Eye (tissue), 1 donor: ENCODE results near the gene RGS1.

Experiments
- DNase-seq: peaks from one replicate; pipeline ENCODE4 v3.0.0-alpha.2; 2015

The RGS1 gene

DNA sequence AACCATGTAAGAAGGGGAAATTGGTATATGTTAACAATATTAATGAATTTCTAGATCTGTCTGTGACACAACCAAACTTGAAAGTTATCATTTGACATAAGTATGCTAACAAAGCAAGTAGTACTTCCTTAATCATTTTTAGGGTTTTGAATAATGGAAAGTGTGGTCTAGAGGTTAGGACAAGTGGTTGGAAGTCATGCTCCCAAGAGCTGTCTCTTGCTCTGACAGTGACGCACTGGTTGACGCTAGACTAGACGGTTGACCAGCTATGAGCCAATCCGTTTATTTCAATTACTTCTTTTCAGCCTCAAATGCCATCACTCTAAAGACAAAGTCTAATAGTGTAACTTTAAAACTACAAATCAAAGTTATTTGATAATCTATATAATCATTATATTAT, 20.7 kb upstream of the RGS1 start:
- no peak for DNase-seq

DNA sequence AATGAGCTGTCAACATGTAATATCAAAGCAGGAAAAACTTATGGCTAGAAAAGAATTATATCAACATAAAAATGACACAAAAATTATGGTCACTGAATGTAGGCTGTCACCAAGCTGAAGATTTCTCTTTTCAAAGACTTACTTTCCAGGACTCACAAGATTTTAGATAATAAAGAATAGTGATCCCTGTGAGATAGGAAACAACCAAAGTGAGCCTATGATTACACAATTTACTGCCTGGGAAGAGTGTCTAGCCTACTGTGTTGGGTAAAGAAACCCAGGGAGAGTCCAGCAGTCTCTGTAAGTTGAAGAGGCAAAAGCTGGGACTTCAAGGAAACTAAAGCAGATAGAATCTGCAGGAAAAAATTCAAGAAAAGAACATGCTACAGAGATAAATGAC, 20.2 kb upstream of the RGS1 start:
- DNase-seq, result no peak

DNA sequence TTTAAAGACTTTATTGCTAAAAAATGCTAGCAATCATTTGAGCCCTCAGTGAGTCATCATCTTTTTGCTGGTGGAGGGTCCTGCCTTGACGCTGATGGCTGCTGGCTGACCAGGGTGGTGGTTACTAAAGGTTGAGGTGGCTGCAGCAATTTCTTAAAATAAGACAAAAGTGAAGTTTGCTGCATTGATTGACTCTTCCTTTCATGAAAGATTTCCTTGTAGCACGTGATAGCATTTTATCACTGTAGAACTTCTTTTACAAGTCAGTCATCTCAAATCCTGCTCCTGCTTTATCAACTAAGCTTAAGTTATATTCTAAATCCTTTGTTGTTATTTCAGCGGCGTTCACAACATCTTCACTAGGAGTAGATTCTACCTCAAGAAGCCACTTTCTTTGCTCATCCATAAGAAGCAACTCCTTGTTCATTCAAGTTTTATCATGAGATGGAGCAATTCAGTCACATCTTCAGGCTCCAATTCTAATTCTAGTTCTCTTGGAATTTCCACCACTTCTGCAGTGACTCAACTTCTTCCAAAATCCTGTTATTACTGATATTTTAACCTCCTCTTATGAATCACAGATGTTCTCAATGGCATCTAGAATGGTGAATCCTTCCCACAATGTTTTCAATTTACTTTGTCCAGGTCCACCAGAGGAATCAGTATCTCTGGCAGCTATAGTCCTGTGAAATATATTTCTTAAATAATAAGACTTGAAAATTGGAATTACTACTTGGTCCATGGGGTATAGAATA, 17.6 kb upstream of the RGS1 start:
- no peak for DNase-seq

- peak; percentile 12 for DNase-seq
Observed at GRCh38 chr1:192559115-192560006, 16.2 kb upstream of the RGS1 start.

- DNase-seq, result no peak
Observed at GRCh38 chr1:192561301-192561700, 14.3 kb upstream of the RGS1 start.

DNA sequence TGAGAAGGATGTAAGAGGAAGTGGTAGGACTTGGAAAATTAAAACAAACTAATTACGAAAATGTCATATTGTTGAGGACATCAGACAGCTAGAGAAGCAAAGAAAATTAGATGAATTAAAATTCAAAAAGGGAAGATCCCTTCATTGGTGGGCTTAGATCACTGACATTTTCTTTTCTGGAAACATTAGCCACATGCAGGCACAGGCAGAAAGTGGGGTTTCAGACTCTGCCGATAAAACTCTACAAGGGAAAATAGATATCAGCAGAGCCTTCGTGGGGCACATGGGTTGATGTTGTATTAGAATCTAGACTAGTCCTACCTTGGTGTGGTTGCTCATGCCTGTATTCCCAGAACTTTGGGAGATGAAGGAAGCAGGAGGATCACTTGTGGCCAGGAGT, 12.4 kb upstream of the RGS1 start:
- DNase-seq, result no peak

DNA sequence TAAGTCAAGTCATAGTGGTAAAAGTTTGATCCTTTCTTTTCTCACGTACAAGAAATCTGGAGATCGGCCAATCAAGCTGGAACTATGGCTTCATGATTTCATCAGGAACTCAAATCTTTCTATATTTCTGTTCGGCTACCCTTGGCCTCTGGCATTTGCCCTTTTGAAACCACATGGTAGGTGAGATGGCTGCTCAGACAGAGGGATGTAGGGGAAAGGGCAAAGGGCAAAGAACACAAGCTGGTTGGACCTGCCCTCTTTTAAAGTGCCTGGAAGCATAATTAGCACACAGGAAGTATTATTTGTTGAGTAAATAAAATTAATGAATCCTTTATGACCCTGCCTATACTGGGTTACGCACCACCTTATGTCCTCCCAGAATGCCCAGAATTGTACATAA, 11.5 kb upstream of the RGS1 start:
- no peak for DNase-seq

GRCh38 chr1:192565946-192566345, 9.6 kb upstream of the RGS1 start:
- no peak for DNase-seq

- no peak for DNase-seq
Observed at GRCh38 chr1:192566657-192567056, 8.9 kb upstream of the RGS1 start.

GRCh38 chr1:192568063-192568462, 7.5 kb upstream of the RGS1 start:
- DNase-seq, result no peak

DNA sequence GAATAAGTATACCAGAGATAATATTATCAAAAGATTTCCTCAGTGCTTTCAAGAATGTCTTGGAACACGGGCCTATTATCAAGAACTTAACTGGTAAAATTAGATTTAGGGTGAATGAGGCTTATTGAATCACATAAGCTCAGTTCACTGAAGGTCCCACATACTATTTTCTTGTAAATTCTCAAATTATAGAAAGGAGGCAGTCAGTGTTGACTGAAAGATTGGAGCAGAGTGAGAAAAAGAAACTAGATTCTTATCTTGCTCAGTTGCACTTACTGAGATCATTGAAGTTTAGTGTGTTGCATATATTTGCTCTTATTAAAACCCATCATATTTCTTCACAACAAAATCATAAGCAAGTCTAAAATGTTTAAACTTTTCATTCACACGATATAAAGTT, 3.9 kb upstream of the RGS1 start:
- no peak for DNase-seq

GRCh38 chr1:192573499-192573898, 2.1 kb upstream of the RGS1 start:
- no peak for DNase-seq

DNA sequence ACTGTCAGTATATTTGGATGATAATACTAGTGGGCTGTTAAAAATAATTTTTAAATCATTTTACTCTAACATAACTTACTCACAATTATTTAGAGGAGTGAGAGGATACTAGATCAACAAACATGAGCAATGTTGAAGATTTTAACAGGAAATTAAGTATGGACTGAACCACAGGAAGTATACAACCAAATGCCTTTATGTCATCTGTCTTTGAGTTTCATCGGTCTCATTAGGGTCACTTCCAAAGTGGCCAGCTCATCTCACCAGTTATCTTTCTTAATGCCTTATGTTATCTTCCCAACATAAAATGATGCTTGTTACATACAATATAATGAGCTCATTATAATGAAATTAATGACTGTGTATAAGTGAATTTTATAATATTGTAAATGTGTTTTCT, 1.5 kb upstream of the RGS1 start:
- DNase-seq, result no peak

DNA sequence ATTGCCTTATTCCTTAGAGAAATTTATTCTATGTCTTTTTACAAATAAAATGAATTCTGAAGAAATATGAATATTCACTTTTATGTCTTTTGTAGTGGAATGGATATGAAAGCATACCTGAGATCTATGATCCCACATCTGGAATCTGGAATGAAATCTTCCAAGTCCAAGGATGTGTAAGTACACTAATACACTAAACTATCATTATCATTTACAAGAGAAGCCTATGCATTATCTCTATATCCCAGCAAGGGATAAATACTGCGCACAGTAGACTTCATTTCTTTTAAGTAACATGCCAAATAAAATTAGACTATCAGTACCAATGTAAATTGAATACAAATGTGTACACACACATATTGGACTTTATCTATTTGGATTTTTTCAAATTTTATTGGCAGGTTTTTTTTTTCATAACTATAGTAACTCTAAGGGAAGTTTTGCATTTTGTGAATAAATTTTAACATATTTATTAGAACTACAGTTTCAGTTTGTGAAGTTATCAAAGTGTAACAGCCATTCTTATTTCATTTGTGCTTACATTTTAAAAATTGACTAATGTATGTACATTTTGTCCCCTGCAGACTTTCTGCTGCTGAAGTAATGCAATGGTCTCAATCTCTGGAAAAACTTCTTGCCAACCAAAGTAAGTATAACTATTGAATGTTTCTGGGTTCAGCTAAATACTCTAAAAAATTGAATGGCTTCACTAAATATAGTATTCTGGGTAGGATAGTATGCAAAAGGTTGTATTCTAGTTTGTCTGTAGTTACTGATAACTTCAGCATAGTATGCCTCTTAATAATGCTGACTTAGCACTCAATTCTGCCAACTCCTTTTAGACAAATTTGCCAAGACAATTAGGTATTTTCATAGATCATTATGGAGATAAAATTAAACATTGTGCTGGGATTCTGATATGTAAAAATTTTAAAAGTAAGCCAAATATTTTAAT, 894 bp downstream of the RGS1 start:
- DNase-seq, result no peak

GRCh38 chr1:192577145-192578140, 1.9 kb downstream of the RGS1 start:
- no peak for DNase-seq

DNA sequence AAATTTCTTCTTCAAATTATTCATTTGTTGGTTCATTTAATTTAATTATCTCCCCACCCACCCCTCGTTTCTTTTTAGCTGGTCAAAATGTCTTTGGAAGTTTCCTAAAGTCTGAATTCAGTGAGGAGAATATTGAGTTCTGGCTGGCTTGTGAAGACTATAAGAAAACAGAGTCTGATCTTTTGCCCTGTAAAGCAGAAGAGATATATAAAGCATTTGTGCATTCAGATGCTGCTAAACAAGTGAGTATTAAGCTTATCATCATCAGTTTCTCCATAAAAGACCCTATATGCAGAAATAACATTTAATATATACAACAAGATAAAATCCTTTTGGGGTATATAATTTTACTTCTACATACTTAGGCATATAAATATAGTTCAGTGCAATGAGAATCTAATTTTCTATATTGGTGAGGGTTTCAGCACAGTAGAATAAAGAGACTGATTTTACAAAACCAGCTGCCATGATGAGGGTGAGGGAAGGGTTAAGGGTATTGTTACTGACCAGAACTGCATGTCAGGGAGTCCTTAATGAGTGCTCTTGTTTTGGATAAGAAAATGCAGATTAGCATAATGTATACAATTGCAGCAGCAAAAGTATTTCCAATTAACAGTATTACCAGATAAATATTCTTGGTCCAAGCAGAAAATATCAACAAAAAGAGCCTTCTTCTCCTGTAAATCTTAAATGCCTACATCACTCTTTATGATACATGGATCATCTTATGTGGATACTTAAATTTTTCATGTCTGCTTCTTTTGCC, 2.8 kb downstream of the RGS1 start:
- no peak for DNase-seq

DNA sequence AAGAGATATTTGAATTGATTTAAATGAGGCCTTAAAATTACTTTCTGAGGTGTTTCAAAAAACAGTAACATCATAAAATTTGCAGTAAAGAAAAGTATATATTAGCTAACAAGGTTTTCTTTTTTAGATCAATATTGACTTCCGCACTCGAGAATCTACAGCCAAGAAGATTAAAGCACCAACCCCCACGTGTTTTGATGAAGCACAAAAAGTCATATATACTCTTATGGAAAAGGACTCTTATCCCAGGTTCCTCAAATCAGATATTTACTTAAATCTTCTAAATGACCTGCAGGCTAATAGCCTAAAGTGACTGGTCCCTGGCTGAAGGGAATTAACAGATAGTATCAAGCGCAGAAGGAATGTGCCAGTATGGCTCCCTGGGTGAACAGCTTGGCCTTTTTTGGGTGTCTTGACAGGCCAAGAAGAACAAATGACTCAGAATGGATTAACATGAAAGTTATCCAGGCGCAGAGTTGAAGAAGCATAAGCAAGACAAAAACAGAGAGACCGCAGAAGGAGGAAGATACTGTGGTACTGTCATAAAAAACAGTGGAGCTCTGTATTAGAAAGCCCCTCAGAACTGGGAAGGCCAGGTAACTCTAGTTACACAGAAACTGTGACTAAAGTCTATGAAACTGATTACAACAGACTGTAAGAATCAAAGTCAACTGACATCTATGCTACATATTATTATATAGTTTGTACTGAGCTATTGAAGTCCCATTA, 3.6 kb downstream of the RGS1 start:
- no peak for DNase-seq

GRCh38 chr1:192580351-192580962, 4.9 kb downstream of the RGS1 start:
- peak; percentile 14 for DNase-seq

DNA sequence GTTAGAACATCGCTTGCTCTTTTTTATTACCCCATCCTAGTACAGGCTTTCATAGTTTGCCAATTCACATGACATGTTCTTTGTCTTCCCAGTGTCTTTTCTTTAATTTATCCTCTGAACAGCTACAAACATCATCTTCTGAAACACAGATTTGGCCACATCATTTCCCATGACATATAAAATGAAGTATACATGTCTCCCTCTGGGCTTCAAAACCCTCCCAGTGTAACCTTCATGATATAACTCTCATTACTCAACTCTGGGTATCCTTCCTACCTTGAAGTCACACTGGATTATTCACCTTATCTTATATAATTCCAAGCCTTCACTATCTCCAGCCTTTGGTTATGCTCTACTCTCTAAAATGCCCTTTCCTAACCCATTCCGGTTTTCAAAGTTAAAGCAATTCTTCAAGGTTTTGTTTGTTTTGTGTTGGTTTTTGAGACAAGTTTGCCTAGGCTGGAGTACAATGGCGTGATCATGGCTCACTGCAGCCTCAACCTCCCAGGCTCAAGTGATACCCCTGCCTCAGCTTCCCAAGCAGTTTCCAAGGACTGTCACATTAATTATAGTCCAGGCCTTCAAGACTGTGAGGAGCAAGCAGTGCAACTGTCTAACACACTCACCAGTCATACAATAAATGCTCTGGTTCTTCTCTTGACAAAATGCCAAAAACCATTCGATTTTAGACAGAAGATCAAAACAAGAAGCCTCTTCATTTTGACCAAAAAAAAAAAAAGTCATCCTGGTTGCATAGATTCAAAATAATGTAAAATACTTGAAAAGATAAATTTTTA, 5.8 kb downstream of the RGS1 start:
- no peak for DNase-seq
